Left ventricle myocardium inferior (tissue), 1 donor: ENCODE data around the gene PPP1R13B. TPM values are rescaled to one million over a fixed set of nuclear protein-coding genes. Genes with fewer than 3 reads are reported as not detected.

ENCODE experiments used
- DNase-seq: peaks from one replicate; pipeline ENCODE4 v3.0.0-alpha.2; 2020
- H3K27ac ChIP-seq: fragments of 200-600 bp; replicated peaks from 2 replicates; pipeline ENCODE4 v1.8.0; 2021
- H3K27me3 ChIP-seq: fragments of 200-600 bp; 2 replicates; pipeline ENCODE4 v1.8.0; 2021; ENCODE audit warnings: low read depth
- H3K36me3 ChIP-seq: fragments of 200-600 bp; 2 replicates; pipeline ENCODE4 v1.8.0; 2021
- H3K4me1 ChIP-seq: fragments of 200-600 bp; 2 replicates; pipeline ENCODE4 v1.8.0; 2021
- H3K4me3 ChIP-seq: fragments of 200-600 bp; 2 replicates; pipeline ENCODE4 v1.8.0; 2021; ENCODE audit warnings: mild to moderate bottlenecking, moderate library complexity
- H3K9me3 ChIP-seq: fragments of 200-600 bp; replicated peaks from 2 replicates; pipeline ENCODE4 v1.8.0; 2021
- CTCF ChIP-seq: fragments of 200-600 bp; IDR thresholded peaks from 2 replicates; pipeline ENCODE4 v1.8.0; 2021; ENCODE audit warnings: antibody characterized with exemption, mild to moderate bottlenecking, borderline replicate concordance
- intact Hi-C: fragments of 100-400 bp; cut with micrococcal nuclease; formaldehyde crosslinking; loops from one replicate; pipeline ENCODE4 v1.11.0; 2022
- total RNA-seq: library from RNA; stranded (reverse); fragmentation: NEBNext Ultra II Directional; extraction: Animal tissue kit (Norgen Biotek cat#: 25700); gene quantifications from one replicate; pipeline ENCODE4 v1.2.1, GENCODE V29; 2021
- donor health status: DM: no; HTN: yes; CAD: no; lungs with severe emphysema.

PPP1R13B gene
- total RNA-seq, 1 donor from 2014 or later = 104 TPM

GRCh38 chr14:103770902-103771301 lies 76.5 kb downstream of the PPP1R13B start:
- Histone ChIP-seq H3K27me3 (no peaks in the 10 kb centered on the region), H3K36me3 (peaks cover 19% of the 10 kb centered on the region), H3K9me3 (no peaks in the 10 kb centered on the region), H3K4me1 (peaks cover 46% of the 10 kb centered on the region), H3K4me3 (no peak overlapping the region), H3K27ac (no peak overlapping the region)
- TF ChIP-seq CTCF = no peak
- DNase-seq = no peak
- intact Hi-C loops = no loop called here

GRCh38 chr14:103770500-103770899 lies 76.9 kb downstream of the PPP1R13B start:
- Histone ChIP-seq H3K36me3 (peaks cover 18% of the 10 kb centered on the region), H3K27me3 (no peaks in the 10 kb centered on the region), H3K4me1 (peaks cover 46% of the 10 kb centered on the region), H3K9me3 (no peaks in the 10 kb centered on the region), H3K27ac (no peak overlapping the region), H3K4me3 (no peak overlapping the region)
- intact Hi-C loops = no loop called here
- DNase-seq = no peak
- TF ChIP-seq CTCF = no peak

- Histone ChIP-seq H3K27me3 (no peaks in the 10 kb centered on the region), H3K27ac (no peak overlapping the region), H3K36me3 (peaks cover 19% of the 10 kb centered on the region), H3K9me3 (no peaks in the 10 kb centered on the region), H3K4me1 (peaks cover 36% of the 10 kb centered on the region), H3K4me3 (no peak overlapping the region)
- intact Hi-C loops = no loop called here
- no peak for TF ChIP-seq CTCF
- DNase-seq = no peak
Observed at GRCh38 chr14:103767336-103767894, 80.0 kb downstream of the PPP1R13B start.

GRCh38 chr14:103765526-103765925 lies 81.8 kb downstream of the PPP1R13B start:
- Histone ChIP-seq H3K27me3 (no peaks in the 10 kb centered on the region), H3K4me3 (no peak overlapping the region), H3K9me3 (no peaks in the 10 kb centered on the region), H3K27ac (no peak overlapping the region), H3K4me1 (peaks cover 29% of the 10 kb centered on the region), H3K36me3 (peaks cover 8% of the 10 kb centered on the region)
- intact Hi-C loops = no loop called here
- no peak for DNase-seq
- no peak for TF ChIP-seq CTCF

GRCh38 chr14:103763730-103764488 lies 83.5 kb downstream of the PPP1R13B start:
- no peak for DNase-seq
- Histone ChIP-seq H3K4me3 (no peak overlapping the region), H3K9me3 (no peaks in the 10 kb centered on the region), H3K4me1 (peaks cover 27% of the 10 kb centered on the region), H3K36me3 (peaks cover 8% of the 10 kb centered on the region), H3K27me3 (no peaks in the 10 kb centered on the region), H3K27ac (no peak overlapping the region)
- intact Hi-C loops = no loop called here
- no peak for TF ChIP-seq CTCF
